ENCODE data around the gene SERPINA9. TPM values are rescaled to one million over a fixed set of nuclear protein-coding genes. Genes with fewer than 3 reads are reported as not detected.

The SERPINA9 gene
- total RNA-seq, 1 donor from 2014 or later: not detected

- no peak for TF ChIP-seq CTCF (IDR thresholded peaks at IDR 0.05; ENCODE audit: unreplicated experiment)
- Mint-ChIP-seq H3K36me3 (ENCODE audit: low read depth, unreplicated experiment) (no peaks in the 10 kb centered on the region), H3K4me1 (ENCODE audit: unreplicated experiment) (no peaks in the 10 kb centered on the region), H3K27me3 (ENCODE audit: unreplicated experiment) (peaks cover 2% of the 10 kb centered on the region), H3K9me3 (ENCODE audit: unreplicated experiment) (no peaks in the 10 kb centered on the region), H3K27ac (ENCODE audit: unreplicated experiment) (no peak within 1 kb of the TSS), H3K4me3 (ENCODE audit: unreplicated experiment) (no peak within 1 kb of the TSS)
- no peak for DNase-seq (ENCODE audit: low spot score)
Measured at GRCh38 chr14:94509356-94509755, 33.4 kb upstream of the SERPINA9 start, which contains the start of gene SERPINA12. TSS of gene SERPINA12 (minus strand) at chr14:94509469. CDS start at chr14:94498397, 11,072 bp downstream.

- Mint-ChIP-seq H3K4me1 (ENCODE audit: unreplicated experiment) (no peaks in the 10 kb centered on the region), H3K27me3 (ENCODE audit: unreplicated experiment) (no peaks in the 10 kb centered on the region), H3K9me3 (ENCODE audit: unreplicated experiment) (no peaks in the 10 kb centered on the region)
Measured at GRCh38 chr14:94505641-94506040, 29.6 kb upstream of the SERPINA9 start.

GRCh38 chr14:94505206-94505605 is 29.2 kb upstream of the SERPINA9 start:
- Mint-ChIP-seq H3K4me3 (ENCODE audit: unreplicated experiment) (no peak overlapping the region), H3K4me1 (ENCODE audit: unreplicated experiment) (no peaks in the 10 kb centered on the region), H3K9me3 (ENCODE audit: unreplicated experiment) (no peaks in the 10 kb centered on the region), H3K27me3 (ENCODE audit: unreplicated experiment) (peaks cover 3% of the 10 kb centered on the region), H3K36me3 (ENCODE audit: low read depth, unreplicated experiment) (no peaks in the 10 kb centered on the region), H3K27ac (ENCODE audit: unreplicated experiment) (no peak overlapping the region)
- DNase-seq (ENCODE audit: low spot score): no peak
- TF ChIP-seq CTCF (IDR thresholded peaks at IDR 0.05; ENCODE audit: unreplicated experiment): no peak

More at GRCh38 chr14:94505641-94506040, 29.6 kb upstream of the SERPINA9 start:
- no peak overlapping the region for H3K27ac Mint-ChIP-seq (ENCODE audit: unreplicated experiment)
- no peak overlapping the region for H3K4me3 Mint-ChIP-seq (ENCODE audit: unreplicated experiment)
- no peak for TF ChIP-seq CTCF (IDR thresholded peaks at IDR 0.05; ENCODE audit: unreplicated experiment)
- DNase-seq (ENCODE audit: low spot score): no peak
- no peaks in the 10 kb centered on the region for H3K36me3 Mint-ChIP-seq (ENCODE audit: low read depth, unreplicated experiment)

GRCh38 chr14:94501588-94502516 is 25.9 kb upstream of the SERPINA9 start:
- Mint-ChIP-seq H3K27ac (ENCODE audit: unreplicated experiment) (no peak overlapping the region), H3K9me3 (ENCODE audit: unreplicated experiment) (no peaks in the 10 kb centered on the region), H3K4me3 (ENCODE audit: unreplicated experiment) (no peak overlapping the region), H3K4me1 (ENCODE audit: unreplicated experiment) (no peaks in the 10 kb centered on the region), H3K27me3 (ENCODE audit: unreplicated experiment) (peaks cover 6% of the 10 kb centered on the region), H3K36me3 (ENCODE audit: low read depth, unreplicated experiment) (no peaks in the 10 kb centered on the region)
- DNase-seq (ENCODE audit: low spot score): no peak
- no peak for TF ChIP-seq CTCF (IDR thresholded peaks at IDR 0.05; ENCODE audit: unreplicated experiment)

- TF ChIP-seq CTCF (IDR thresholded peaks at IDR 0.05; ENCODE audit: unreplicated experiment): no peak
- Mint-ChIP-seq H3K9me3 (ENCODE audit: unreplicated experiment) (no peaks in the 10 kb centered on the region), H3K4me1 (ENCODE audit: unreplicated experiment) (no peaks in the 10 kb centered on the region), H3K27ac (ENCODE audit: unreplicated experiment) (no peak overlapping the region), H3K36me3 (ENCODE audit: low read depth, unreplicated experiment) (no peaks in the 10 kb centered on the region), H3K4me3 (ENCODE audit: unreplicated experiment) (no peak overlapping the region), H3K27me3 (ENCODE audit: unreplicated experiment) (peaks cover 6% of the 10 kb centered on the region)
- DNase-seq (ENCODE audit: low spot score): no peak
Measured at GRCh38 chr14:94500264-94500663, 24.3 kb upstream of the SERPINA9 start.

All from endothelial cell (in vitro differentiated cells).